A549 (cell line): Measurements from ENCODE around the gene FAXC.

Experiments used
- CHD2 ChIP-seq: fragments of 150-350 bp; IDR thresholded peaks from 2 replicates; pipeline ENCODE4 v1.6.1; 2014; ENCODE audit warnings: low read length; ENCODE audit not compliant: partially characterized antibody
- TF ChIP-seq, protein P1 (sequence below): fragments of >200 bp; sonication (Bioruptor Twin); formaldehyde crosslinking; IDR thresholded peaks from 3 replicates; pipeline ENCODE4 v1.5.1; 2016

DNA sequence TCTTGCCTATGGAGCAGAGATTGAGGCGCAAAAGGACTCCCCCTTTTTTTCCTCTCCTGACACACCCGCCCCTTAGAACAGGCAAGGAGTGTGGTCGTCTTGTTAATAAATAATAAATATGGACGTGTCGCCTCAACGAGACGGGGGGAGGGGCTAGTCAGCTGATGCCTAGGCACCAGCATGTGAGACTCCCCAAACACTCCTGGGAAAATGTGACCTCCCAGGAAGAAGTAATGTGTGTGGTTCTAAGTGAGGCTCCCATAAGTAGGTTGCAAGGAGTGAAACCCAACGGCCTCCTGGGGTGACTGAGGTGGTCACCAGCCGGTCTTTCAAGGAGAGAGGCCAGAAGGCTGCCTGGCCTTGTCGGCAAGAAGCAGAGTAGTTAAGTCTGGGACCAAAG is 1.1 kb upstream of the FAXC start:
- no peak for TF ChIP-seq CHD2
- TF ChIP-seq, protein P1, sequence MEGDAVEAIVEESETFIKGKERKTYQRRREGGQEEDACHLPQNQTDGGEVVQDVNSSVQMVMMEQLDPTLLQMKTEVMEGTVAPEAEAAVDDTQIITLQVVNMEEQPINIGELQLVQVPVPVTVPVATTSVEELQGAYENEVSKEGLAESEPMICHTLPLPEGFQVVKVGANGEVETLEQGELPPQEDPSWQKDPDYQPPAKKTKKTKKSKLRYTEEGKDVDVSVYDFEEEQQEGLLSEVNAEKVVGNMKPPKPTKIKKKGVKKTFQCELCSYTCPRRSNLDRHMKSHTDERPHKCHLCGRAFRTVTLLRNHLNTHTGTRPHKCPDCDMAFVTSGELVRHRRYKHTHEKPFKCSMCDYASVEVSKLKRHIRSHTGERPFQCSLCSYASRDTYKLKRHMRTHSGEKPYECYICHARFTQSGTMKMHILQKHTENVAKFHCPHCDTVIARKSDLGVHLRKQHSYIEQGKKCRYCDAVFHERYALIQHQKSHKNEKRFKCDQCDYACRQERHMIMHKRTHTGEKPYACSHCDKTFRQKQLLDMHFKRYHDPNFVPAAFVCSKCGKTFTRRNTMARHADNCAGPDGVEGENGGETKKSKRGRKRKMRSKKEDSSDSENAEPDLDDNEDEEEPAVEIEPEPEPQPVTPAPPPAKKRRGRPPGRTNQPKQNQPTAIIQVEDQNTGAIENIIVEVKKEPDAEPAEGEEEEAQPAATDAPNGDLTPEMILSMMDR: no peak
